GM18861 (cell line): Measurements from ENCODE around the gene SLK.

Experiments
- ATAC-seq: cut with Tn5 transposase; IDR thresholded peaks from one replicate; pipeline ENCODE4 v1.9.1; 2021; ENCODE audit not compliant: unreplicated experiment

SLK gene

GRCh38 chr10:103941801-103942200 is 25.1 kb upstream of the SLK start:
- no peak for ATAC-seq

GRCh38 chr10:103942866-103943265 is 24.1 kb upstream of the SLK start:
- ATAC-seq: no peak

- ATAC-seq: no peak
Observed at GRCh38 chr10:103947799-103948516, 19.0 kb upstream of the SLK start.

GRCh38 chr10:103949728-103950127 is 17.2 kb upstream of the SLK start:
- no peak for ATAC-seq

GRCh38 chr10:103951183-103951582 is 15.8 kb upstream of the SLK start:
- no peak for ATAC-seq

- ATAC-seq: no peak
Observed at GRCh38 chr10:103951942-103952341, 15.0 kb upstream of the SLK start.

GRCh38 chr10:103954543-103954942 is 12.4 kb upstream of the SLK start:
- ATAC-seq: no peak

GRCh38 chr10:103958996-103959395 is 7.9 kb upstream of the SLK start:
- no peak for ATAC-seq

GRCh38 chr10:103960103-103960502 is 6.8 kb upstream of the SLK start:
- ATAC-seq: no peak

GRCh38 chr10:103967448-103968071 is 620 bp downstream of the SLK start:
- peak; percentile 25 for ATAC-seq

GRCh38 chr10:103968441-103969391 is 1.8 kb downstream of the SLK start:
- ATAC-seq: no peak

GRCh38 chr10:103969436-103969835 is 2.5 kb downstream of the SLK start:
- no peak for ATAC-seq

- ATAC-seq: no peak
Observed at GRCh38 chr10:103969857-103970627, 3.1 kb downstream of the SLK start.

- no peak for ATAC-seq
Observed at GRCh38 chr10:103975169-103975568, 8.2 kb downstream of the SLK start.

- ATAC-seq: no peak
Observed at GRCh38 chr10:103977204-103977603, 10.3 kb downstream of the SLK start.

- no peak for ATAC-seq
Observed at GRCh38 chr10:103979530-103979929, 12.6 kb downstream of the SLK start.

GRCh38 chr10:103980288-103980906 is 13.5 kb downstream of the SLK start:
- no peak for ATAC-seq

- ATAC-seq: no peak
Observed at GRCh38 chr10:103982639-103983038, 15.7 kb downstream of the SLK start.

- ATAC-seq: peak; percentile 79
Observed at GRCh38 chr10:103983367-103983911, 16.5 kb downstream of the SLK start.

GRCh38 chr10:103985726-103986125 is 18.8 kb downstream of the SLK start:
- ATAC-seq: no peak
